ENCODE measurements around the gene KCNB1. TPM values are rescaled to one million over a fixed set of nuclear protein-coding genes. Genes with fewer than 3 reads are reported as not detected.

The KCNB1 gene
- total RNA-seq, 1 experiment from 2014 or later = 0.68 TPM

GRCh38 chr20:49319208-49319809 is 163.2 kb downstream of the KCNB1 start:
- Mint-ChIP-seq H3K9me3 (peaks cover 5 to 10% of the 10 kb centered on the region in 2 experiments; a peak in 2 of 5 replicates), H3K36me3 (ENCODE audit: insufficient read depth in 1 of 3, low read depth in 3 of 3) (no peaks in the 10 kb centered on the region; a peak in 1 of 7 replicates), H3K27me3 (ENCODE audit: low read depth) (peaks cover 69% of the 10 kb centered on the region), H3K4me3 (peak overlapping the region; percentile 69 to 87), H3K4me1 (peaks cover 23 to 28% of the 10 kb centered on the region in 2 experiments), H3K27ac (no peak overlapping the region)
- no peak overlapping the region for H3K56ac ChIP-seq (ENCODE audit: insufficient read length, low read depth, low read length)
- no peak overlapping the region for H3K14ac ChIP-seq (ENCODE audit: insufficient read depth, low read length)
- H3K27ac ChIP-seq (ENCODE audit: insufficient read length, low read depth, low read length) = no peak overlapping the region
- no peak overlapping the region for H3K9ac ChIP-seq (ENCODE audit: extremely low read depth, insufficient read length, low read length)
- TF ChIP-seq CTCF (conservative IDR thresholded peaks at IDR 0.05) = no peak
- H4K20me1 ChIP-seq (ENCODE audit: control insufficient read depth, insufficient read depth, insufficient read length) = no peaks in the 10 kb centered on the region
- H2BK15ac ChIP-seq (ENCODE audit: low read depth, low read length) = no peak overlapping the region
- H3K18ac ChIP-seq (ENCODE audit: insufficient read length, low read depth, low read length) = no peak overlapping the region
- H3K79me2 ChIP-seq (ENCODE audit: insufficient read depth, low read length) = no peaks in the 10 kb centered on the region
- H4K8ac ChIP-seq (replicated peaks; ENCODE audit: insufficient read length, low read depth, low read length) = no peak overlapping the region
- H2BK12ac ChIP-seq (ENCODE audit: insufficient read length, low read depth, low read length) = no peak overlapping the region
- H2BK120ac ChIP-seq (ENCODE audit: low read depth, low read length, poor library complexity, severe bottlenecking) = no peak overlapping the region
- H2AK5ac ChIP-seq (ENCODE audit: insufficient read length, low read length) = no peak overlapping the region
- H2BK5ac ChIP-seq (ENCODE audit: insufficient read length, low read length) = no peak overlapping the region
- H4K91ac ChIP-seq (ENCODE audit: insufficient read length, low read depth, low read length) = no peak overlapping the region
- H2AFZ ChIP-seq (ENCODE audit: low read length) = no peak overlapping the region
- H3K9me3 ChIP-seq (ENCODE audit: control insufficient read depth, low read depth, low read length) = no peaks in the 10 kb centered on the region
- H2BK20ac ChIP-seq (ENCODE audit: low read depth, low read length, poor library complexity, severe bottlenecking) = no peak overlapping the region
- WGBS (ENCODE audit: extremely low coverage, insufficient read length, low lambda C conversion rate) = no CpG with 5 or more reads among the region's 25 CpGs
- H3K27me3 ChIP-seq (ENCODE audit: insufficient read depth, low read length) = peaks cover 20% of the 10 kb centered on the region; the same call in 1 of the 2 replicates
- no peak overlapping the region for H3K23ac ChIP-seq (ENCODE audit: insufficient read length, low read depth, low read length)
- no peak overlapping the region for H4K5ac ChIP-seq (ENCODE audit: insufficient read length, low read depth, low read length)
- H3T11ph ChIP-seq (ENCODE audit: low read length) = no peak overlapping the region
- no peak overlapping the region for H3K4ac ChIP-seq (ENCODE audit: low read depth, low read length)
- no peaks in the 10 kb centered on the region for H3K79me1 ChIP-seq (ENCODE audit: insufficient read depth, low read depth, low read length, poor library complexity, severe bottlenecking)
- no peak for DNase-seq
- peak overlapping the region; percentile 66 for H3K4me2 ChIP-seq (ENCODE audit: insufficient read depth, insufficient read length, low read length)
- H3K4me1 ChIP-seq (ENCODE audit: insufficient read depth, low read length) = 0 out of 2 replicates have a peak, but pooled peaks cover 4% of the 10 kb centered on the region
- H3K23me2 ChIP-seq (ENCODE audit: insufficient read length, low read depth, low read length, poor library complexity, severe bottlenecking) = peaks cover 9% of the 10 kb centered on the region

Measured in H9 (cell line).